HG03571 (cell line): ENCODE measurements around the gene VSX2.

ENCODE experiments used
- ATAC-seq: cut with Tn5 transposase; IDR thresholded peaks from one replicate; pipeline ENCODE4 v1.9.1; 2021; ENCODE audit not compliant: unreplicated experiment

VSX2 gene

GRCh38 chr14:74238974-74239847, at the start of gene VSX2:
VSX2 (plus strand) TSS chr14:74239449; CDS start chr14:74239562, 113 bp downstream.
- ATAC-seq: no peak

DNA sequence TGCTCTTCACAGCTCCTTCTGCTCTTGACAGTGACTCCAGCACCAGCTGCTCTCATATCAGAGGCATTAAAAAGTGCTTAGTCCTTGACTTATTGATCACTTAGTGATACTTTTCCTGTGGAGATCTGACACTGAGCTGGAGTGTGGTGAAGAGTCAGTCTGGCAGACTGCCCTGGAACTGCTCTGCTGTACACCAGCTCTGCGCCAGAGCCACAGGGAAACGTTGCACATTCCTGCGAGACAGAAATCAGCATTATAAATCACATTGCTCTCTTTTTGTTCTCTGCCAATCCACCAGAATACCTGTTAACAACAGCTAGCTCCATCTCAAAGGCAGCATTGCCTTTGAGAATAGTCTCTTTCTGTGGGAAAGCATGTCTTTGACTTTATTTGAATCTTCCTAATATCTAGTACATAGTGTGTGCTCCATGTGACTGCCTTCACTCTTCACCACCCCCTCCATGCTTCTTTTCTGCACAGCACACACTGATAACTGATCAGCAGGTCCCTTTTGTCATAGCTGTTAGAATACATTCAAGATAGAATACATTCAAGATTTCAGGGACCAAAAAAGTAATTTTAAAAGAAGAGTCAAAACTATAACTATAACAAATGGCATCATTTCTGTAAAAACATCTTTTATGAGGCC, 48.2 kb upstream of the VSX2 start:
- no peak for ATAC-seq

DNA sequence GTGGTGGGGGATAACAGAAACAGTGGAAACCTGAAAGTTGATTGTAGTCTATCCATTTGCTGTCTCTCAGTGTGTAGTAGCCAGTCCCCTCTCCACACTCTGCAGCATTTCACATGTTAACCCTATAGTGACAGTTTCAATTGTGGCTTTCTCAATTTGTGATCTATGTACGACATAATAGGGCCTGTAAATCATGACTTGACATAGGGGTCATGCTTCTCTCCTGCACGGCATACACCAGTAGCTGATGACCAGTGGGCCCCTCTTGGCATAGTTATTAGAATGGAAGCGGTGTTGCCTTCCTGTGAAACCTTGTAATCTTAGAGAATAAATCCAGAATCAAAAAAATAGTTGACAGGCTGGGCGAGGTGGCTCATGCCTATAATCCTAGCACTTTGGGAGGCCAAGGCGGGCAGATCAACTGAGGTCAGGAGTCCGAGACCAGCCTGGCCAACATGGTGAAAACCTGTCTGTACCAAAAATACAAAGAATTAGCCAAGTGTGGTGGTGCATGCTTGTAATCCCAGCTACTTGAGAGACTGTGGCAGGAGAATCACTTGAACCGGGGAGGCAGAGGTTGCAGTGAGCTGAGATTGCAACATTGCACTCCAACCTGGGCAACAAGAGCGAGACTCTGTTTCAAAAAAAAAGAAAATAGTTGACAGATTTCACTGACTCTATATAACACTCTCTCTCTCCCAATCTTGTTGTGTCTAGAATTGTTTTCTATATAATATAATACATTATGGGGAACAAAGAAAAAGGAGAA, 44.6 kb upstream of the VSX2 start:
- no peak for ATAC-seq

DNA sequence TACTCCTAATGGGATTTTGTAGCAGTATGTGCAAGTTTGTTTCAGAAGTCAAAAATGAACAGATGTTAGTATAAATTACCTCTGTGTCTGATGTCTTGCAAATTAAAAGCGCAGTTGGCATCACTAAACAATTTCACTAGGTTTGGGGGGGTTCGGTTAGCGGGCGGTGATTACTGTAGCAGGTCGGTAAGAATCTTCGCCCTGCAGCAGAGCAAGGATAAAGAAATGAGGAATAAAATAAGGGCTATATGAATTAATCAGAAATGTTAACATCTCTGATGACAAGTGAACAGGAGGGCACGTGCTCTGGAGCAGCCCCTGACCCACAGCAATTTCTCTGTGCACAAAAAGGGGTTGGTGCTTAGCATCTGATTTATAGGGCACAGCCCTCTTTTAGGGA, 43.6 kb upstream of the VSX2 start:
- no peak for ATAC-seq

DNA sequence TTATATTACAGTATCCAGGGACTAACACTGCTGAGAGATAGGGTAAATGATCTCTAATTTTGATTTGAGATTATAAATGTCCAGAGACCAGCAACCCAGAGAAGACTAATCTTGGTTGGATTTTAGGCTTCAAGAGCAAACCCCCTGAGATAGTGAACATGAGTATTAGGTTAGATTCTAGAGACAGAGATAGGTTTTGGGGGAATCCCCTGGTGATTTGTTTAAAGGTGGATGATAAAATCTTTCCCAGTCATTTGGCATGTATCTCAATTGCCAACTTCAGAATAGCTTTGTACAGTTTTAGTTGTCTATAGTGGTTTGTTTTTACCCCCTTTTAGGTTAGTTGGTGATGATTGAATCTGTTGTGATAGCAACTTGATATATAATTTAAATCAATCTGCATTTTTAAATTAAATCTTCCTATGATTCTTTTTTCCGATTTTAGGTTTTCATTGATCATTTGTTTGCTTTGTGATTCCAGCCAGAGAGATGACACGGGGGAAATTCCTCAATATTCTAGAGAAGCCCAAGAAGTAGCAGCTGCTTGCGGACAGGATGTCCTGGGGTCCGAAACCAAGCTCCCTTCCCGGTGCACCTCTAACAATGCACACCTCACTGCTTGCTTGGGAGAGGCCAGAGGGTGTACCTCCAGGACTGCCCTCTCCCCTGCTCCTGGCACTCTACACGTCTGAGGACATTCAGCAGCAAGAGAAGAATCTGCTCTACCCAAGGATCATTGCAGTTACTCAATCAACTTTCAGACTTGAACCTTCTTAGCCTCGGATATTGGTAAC, 40.6 kb upstream of the VSX2 start:
- no peak for ATAC-seq

DNA sequence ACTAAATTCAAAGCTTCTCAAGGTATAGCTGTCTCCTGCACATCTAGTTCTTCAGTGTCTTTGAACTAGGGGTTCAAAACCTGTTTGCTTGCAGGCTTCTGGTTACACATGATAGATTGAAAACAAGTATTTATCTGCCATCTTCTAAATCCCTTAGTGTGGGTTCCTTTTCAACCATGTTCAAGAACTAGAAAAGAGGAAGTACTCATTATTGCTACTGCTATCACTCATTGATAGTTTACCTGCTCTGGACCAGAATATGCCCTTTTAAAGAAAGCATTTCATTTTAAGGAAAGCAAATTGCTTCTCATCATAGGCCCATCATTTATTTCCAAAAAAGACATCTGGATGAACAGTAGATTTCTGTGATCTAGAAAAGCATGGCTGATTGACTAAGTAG, 37.1 kb upstream of the VSX2 start:
- no peak for ATAC-seq

DNA sequence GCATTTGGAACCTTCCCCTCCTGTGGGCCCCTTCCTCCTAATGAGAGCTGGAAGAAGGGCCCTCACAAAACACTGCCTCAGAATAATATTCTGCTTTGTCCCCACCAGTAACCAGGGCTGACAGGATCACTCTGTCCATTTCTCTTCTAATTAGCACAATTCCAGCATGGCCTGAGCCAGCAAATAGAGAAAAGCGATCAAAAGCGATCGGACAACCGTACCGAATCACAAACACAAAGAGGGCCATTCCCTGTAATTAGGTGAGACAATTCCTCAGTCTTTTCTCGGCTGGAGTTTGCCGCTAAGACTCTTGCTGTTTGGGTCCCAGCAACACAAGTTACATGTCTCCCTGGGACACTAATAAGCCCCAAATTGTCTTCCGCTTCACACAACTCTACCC, 35.6 kb upstream of the VSX2 start:
- no peak for ATAC-seq

DNA sequence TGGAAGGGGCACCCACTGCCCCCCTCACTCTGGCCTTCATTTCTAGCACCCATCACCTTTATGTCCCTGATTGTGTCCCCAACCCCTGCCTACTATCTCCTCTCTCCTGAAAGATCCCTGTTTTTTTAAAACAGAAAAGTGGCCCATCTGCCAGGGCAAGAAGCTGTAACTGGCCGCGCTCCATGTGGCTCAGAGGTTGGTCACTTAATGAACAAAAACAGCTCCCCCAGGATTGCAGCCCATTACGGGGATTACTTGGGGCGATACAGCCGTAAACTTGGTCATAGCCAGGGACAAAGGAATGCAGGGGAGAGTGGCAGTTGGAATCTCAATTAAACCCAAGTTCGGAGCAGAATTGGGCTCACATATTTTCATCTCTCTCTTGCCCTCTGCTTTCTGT, 34.8 kb upstream of the VSX2 start:
- ATAC-seq: no peak

DNA sequence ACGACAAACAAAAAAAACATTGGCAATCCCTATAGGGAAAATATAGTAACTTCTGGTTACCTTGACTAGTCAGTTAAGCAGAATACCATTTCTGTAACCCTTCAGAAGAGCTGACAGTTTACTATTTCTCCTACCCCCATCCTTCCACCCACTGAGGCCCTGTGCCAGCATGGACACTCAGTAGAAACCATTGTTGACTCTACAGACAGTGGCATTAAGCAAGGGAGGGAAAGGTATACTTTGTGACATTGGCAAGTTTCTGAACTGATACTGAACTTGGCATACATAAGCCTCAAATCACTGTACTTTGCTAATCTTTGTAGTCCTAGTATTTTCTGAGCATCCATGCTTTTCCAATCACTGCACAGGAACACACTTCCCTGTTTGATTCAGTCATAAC, 33.4 kb upstream of the VSX2 start:
- ATAC-seq: no peak

DNA sequence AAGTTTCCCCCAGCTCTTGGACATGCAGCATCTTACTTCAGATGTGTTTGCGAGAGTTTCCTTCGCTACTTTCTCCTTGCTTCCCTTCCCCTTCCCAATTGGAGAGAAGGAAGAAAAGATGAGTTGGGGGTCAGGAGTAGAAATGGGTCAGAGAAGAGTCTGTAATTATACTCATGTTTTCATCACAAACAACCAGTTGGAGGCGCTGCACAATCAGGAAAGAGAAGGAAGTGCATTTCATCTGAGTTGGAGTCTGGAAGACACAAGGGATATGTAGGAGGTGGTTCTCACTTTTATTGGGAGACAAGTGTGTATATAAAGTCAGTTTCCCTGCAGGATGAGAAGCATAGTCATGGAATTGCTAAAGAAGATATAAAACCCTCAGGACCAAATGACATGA, 31.3 kb upstream of the VSX2 start:
- ATAC-seq: no peak

DNA sequence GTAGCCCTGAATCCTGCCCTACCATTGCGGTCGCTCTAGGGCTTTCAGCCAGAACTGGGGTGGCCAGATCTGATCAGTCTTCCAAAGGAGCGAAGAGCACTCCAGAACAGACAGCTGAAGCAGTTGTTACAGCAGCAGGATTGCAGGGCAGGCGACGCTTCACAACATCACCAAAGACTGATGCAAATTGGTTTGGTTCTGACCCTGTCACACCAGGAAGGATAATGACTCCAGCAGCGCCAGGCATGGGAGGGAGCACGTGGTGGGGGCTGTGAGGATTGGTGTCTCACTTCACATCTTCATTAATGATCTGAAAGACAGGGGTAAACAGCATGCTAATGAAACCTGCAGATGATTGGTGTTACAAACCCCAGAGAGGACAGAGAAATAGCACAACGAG, 30.6 kb upstream of the VSX2 start:
- ATAC-seq: no peak

DNA sequence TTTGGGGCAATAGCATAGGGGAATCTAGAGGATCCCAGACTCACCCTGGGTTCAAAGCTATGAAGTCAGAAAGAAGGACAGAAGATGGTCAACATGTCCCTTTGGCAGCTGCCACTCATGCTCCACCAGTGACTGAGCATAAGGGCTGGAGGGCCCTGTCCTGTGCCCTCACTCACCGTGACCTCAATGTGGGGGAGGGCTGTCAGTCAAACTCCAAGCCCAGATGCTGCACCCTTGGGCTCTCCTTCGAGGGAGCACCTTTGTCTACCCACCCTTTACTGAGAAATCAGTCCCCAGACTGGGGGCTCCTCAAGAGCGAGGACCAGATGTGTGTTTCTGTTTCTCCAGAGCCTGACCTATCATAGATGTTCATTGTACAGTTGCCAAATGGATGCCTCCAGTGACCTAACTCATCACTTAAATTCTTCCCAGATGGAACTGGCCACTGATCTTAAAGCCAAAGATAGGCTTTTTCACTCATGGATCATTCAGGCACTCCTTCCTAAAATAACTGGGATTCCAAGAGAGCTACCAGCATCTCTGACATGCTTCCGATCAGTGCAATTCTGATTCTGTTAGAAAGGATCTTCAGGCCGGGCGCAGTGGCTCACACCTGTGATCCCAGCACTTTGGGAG, 27.2 kb upstream of the VSX2 start:
- ATAC-seq: no peak

GRCh38 chr14:74213907-74214803, 25.1 kb upstream of the VSX2 start:
- no peak for ATAC-seq

- ATAC-seq: no peak
Measured at GRCh38 chr14:74216671-74217070, 22.6 kb upstream of the VSX2 start.

GRCh38 chr14:74217672-74218448, 21.4 kb upstream of the VSX2 start:
- no peak for ATAC-seq

DNA sequence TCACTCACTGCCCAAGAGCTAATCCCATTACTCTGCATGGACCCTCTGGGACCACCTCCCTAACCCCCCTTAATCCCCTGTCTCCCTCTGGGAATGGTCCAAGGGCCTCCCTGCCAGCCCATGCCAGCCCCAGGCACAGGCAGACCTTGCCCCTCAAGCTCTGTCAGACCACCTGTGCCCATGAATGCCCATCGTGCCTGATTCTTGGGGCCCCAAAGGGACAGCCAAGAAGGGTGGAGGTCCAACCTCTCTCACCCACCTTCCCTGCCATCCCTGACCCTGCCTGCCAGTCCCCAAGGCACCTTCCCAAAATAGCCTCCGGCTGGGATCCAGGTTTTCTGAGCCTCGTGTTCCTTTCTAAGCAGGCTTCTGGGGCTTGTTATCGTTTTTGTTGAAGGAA, 20.8 kb upstream of the VSX2 start:
- ATAC-seq: no peak

- no peak for ATAC-seq
Measured at GRCh38 chr14:74219277-74220205, 19.7 kb upstream of the VSX2 start.

DNA sequence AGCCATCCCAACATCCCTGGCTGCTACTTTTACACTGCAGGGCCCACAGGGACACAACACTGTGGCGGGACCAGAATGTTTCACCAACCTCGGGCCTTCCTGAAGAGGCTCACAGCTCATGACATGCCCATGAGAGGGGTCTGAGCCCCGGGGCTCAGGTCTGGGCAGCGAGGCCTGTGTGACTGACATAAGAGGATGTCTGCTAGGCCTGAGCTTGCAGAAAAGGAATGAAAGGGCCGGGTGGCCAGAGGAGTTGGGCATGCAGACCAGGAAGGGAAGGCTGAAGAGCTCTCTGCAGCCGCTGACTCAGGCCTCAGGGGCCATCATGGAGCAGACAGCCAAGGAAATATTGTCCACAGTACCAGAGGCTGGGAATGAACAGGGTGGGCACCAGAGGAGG, 18.3 kb upstream of the VSX2 start:
- no peak for ATAC-seq
